Mucosa of gallbladder (tissue), 1 donor: ENCODE results near the gene SLC13A3. TPM values are rescaled to one million over a fixed set of nuclear protein-coding genes. Genes with fewer than 3 reads are reported as not detected.

Source experiments
- DNase-seq: peaks from one replicate; pipeline ENCODE4 v3.0.0-alpha.2; 2020; ENCODE audit warnings: low spot score
- total RNA-seq: library from RNA; stranded (reverse); gene quantifications from one replicate; pipeline ENCODE4 v1.2.1, GENCODE V29; 2021
- donor health status: DM: no; HTN: no; CAD: no.

The SLC13A3 gene
- total RNA-seq, 1 donor from 2014 or later: 1.5 TPM

DNA sequence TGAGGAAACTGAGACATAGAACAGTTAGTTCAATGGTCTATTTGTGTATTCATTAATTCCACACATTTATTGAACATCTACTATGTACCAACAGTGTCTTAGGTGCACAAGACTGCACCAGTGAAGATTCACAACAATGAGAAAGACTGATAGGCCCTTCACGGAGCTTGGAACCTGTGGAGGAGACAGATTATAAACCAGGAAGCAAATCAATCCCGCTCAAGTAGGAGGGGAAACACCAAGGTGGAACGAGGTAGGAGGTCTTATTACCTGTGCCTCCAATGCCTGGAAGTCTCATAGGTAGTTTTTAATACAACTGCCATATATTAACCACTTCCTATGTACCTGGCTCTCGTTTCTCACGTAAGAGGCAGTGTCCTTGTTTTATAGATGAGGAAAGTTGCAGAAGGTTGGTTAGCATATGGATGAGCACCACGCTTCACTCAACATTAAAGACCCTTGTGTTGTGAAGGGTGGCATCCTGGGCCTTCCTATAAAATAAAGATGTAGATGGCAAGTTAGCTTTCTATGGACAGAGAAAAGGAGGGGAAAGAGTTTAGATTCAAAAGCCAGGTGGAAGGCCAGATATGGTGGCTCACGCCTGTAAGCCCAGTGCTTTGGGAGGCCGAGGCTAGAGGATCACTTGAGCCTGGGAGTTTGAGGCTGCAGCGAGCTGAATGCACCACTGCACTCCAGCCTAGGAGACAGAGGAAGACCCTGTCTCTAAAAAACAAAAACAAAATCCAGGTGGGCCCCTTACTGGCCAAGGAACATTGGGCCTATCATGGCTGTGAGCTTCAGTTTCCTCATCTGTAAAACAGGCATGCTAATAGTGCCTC lies 45.1 kb downstream of the SLC13A3 start:
- DNase-seq: no peak

DNA sequence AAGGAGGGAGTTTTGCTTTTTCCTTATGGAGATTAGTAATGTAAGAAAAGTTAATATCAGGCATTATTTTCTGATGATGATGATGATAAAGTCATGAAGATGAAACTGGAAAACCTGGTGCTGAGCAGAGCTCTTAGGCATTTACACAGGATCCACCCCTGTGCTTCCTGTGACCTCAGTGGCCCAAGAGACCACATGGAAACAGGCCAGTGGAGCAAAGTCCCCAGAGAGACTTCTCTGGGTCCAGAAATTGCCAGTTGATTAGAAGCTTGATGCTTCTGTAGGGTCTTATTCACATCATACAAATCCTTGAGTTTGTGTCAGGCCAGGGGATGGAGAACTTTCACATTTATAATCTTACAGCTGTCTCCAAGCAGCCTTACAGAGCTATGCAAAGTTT lies 46.1 kb downstream of the SLC13A3 start:
- DNase-seq: no peak

DNA sequence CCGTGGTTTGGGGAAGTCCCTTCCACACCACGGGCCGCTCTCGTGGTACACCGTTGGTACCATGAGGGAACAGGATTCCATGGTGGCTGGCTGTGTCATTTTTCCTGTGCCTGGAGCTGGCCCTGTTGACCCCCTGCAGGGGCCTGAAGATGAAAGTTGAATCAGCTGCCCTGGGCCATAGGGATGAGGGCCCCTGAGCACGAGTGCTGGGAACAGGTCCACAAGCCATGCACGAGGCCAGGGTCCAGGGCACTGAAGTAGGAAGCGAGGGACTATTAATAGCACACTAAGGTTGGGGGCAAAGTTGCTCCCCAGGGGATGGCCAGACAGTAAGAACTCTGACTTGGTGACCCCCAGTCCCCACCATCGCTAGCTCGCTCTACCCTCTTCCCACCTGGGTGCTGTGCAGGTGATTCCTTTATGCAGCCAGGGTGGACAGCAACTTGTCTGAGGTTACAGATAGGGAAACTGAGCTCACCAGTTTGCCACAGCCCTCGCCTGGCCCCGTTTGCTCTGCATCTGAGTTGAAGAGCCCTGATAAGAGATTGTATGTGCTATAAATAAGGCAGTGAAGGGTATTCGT lies 46.6 kb downstream of the SLC13A3 start:
- no peak for DNase-seq

- no peak for DNase-seq
Measured at GRCh38 chr20:46602429-46602828, 48.8 kb downstream of the SLC13A3 start.

- DNase-seq: no peak
Measured at GRCh38 chr20:46601603-46602122, 49.6 kb downstream of the SLC13A3 start.

DNA sequence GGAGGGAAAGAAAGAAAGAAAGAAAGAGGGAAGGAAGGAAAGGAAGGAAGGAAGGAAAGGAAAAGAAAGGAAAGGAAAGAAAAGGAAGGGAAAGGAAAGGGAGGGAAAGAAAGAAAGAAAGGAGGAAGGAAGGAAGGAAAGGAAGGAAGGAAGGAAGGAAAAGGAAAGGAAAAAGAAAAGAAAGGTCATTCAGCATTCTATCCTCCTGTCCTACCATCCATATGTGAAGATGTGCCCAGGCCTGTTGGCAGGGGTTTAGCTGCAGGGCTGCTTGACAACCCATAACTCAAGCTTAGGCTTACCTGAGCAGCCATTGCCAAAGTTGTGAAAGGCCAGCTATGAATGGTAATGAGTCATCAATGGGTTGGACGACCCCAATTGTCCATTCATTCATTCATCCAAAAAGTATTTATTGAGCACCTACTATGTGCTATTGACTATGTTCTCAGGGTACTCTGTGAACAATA lies 50.9 kb downstream of the SLC13A3 start:
- no peak for DNase-seq

GRCh38 chr20:46599227-46599987 lies 51.9 kb downstream of the SLC13A3 start:
- no peak for DNase-seq

- DNase-seq: no peak
Measured at GRCh38 chr20:46595933-46596332, 55.3 kb downstream of the SLC13A3 start.

DNA sequence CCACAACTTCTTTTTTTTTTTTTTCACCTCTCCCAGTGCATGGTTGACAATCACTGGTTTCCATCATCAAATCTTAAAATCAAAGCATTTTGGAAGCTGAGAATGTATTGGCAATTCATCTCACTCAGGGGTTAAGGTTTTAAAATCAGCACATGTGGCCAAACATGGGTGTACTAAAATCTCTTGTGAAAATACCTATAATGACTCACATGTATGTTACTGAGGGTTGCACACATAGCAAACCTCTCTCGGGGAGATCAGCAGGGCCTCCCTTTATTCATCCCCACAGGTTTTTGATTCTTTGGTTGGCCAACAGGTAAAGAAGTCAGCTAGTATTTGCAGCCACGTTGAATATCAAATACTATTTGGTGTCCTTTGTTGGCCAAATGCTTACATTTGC lies 56.5 kb downstream of the SLC13A3 start:
- DNase-seq: no peak

DNA sequence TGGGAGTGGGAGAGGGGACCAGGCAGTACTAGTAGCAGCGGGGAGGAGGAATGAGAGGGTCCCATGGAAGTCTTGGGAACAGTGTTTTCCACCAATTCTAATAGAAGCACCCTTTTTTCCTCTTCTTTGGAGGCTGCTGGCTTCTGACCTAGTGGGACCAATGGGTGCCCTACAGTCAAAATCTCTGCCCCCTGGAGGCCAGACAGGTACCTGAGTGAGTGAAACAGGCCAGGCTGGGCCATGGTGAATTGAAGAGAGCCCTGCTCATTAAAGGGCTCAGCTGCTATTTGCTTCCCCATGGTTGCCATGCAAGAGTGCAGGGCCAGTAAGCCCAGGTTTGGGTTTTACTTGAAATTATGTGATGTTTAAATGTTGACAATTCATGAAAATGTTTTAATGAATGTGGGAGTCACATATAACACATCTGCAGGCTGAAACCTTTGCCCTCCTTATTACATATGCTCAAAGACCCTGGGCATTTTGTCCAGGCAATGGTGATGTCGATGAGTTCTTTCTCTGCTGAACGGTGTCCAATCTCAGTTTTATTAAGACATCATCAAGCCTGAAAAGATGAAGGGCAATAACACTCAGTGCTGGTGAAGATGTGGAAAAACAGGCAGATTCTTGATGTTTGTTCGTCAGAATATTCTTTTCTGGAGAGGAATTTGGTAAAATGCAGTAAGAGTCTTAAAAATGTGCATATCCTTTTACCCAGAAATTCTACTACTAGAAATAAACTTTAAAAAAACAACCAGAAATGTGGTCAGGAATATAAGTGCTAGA lies 58.5 kb downstream of the SLC13A3 start:
- no peak for DNase-seq

DNA sequence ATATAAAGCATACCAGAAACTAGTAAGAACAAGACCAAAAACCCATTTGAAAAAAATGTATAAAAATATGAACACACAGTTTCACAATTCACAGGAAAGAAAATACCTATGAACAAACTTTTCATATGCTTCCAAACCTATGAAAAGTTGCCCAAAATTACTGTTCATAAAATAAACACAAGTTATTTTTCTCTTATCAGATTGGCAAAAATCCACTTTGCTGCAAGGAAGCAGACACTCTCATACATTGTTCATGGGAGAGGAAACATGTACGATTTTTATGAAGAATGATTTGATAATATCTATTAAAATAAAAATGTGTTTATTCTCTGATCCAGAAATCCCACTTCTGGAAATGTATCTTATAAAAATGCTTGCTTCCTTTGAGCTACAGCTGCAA lies 60.8 kb downstream of the SLC13A3 start:
- DNase-seq: no peak

DNA sequence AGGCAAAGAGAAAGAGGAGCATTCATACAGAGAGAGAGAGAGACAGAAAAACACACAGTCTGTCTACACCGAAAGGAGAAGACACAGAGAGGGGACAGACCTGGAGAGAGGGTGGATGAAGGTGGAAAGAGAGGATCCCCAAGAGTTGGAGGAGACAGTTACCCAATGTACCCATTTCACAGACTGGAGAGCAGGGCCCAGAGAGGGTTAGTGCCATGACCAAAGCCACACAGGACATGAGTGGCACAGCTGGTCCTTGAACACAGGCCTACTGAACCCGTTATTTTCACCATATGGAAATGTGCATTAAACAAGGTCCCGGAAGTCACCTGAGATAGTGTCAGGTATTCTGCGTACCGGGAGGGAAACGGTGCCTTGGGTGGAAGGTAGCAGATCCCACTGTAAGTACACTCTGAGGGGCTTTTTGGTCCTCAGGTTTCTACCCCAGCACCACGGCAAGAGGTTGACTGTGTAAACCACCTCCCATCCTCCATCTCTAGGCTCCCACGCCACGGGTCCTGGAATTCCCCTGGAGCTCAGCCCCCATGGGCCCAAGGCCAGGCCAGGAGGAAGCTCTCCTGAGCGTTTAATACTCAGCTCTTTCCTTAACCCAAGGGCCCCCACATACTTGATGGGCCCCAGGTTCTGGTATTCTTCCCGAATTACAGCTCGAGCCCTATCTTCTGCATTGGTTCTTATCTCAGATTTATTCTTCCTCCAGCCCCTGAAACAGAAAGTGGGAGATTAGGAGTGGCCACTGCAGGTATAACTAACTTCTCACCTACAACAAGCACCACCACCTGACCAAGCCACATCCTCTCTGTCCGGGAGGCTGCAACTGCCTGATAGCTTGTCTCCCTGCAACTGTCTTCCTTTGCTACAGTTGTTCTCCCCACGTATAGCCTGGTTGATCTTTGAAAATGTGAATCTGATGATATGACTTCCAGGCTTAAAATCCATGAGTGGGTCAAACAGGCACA lies 62.4 kb downstream of the SLC13A3 start:
- DNase-seq: no peak

- no peak for DNase-seq
Measured at GRCh38 chr20:46587986-46588385, 63.3 kb downstream of the SLC13A3 start.

DNA sequence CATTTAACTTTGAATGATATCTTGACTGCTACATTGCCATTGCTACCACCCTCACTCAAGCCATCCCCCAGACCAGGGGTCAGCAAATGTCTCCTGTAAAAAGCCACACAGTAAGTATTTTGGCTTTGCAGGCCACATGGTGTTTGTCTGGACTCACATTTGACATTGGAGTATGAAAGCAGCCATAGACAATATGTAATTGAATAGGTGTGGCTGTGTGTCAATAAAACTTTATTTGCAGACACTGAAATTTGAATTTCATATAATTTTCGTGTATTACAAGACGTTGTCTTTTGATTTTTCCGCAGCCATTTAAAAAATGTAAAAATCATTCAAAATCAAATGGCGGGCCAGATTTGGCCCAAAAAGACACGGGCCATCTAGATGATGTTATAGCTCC lies 64.5 kb downstream of the SLC13A3 start:
- no peak for DNase-seq

DNA sequence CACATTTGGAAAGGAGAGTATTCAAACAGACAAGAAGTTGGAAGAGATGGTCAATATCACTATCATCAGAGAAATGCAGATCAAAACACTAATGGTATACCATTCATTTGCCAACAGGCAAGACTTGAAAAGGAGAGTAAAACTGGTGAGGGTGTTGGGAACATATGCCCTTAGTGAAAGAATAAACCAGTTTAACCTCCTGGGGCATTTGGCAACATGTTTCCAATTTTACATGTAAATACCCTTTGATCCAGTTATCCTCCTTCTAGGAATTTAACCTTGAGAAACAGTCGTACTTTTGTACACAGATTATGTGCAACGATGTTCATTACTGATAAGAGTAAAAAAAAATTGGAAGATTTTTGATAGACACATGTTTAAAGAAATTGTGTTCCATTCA lies 66.8 kb downstream of the SLC13A3 start:
- DNase-seq: no peak

- no peak for DNase-seq
Measured at GRCh38 chr20:46583411-46584214, 67.6 kb downstream of the SLC13A3 start.

GRCh38 chr20:46582648-46583047 lies 68.6 kb downstream of the SLC13A3 start:
- no peak for DNase-seq

GRCh38 chr20:46581391-46581790 lies 69.9 kb downstream of the SLC13A3 start:
- DNase-seq: no peak

DNA sequence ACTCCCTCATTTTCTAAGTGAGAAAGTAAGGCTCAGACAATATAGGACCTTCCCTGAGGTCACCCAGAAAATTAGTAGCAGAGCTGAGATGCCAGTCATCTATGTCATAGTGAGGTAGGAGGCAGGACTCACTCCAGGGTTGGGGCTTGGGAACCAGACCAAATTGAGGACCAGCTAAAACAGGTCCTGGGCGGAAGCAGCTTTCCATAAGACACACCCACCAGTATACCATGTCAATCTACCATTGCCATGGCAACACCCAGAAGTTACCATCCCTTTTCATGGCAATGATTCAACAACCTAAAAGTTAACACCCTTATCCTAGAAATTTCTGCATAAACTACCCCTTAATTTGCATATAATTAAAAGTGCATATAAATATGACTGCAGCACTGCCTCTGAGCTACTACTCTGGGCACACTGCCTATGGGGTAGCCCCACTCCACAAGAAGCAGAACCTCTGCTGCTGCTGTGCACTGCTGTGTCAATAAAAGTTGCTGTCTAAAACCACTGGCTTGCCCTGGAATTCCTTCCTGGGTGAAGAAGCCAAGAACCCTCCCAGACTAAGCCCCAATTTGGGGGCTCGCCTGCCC lies 70.5 kb downstream of the SLC13A3 start:
- DNase-seq: no peak
